NB4 (cell line): ENCODE results near the gene CLSTN2.

Experiments
- POLR2A ChIP-seq: IDR thresholded peaks from 2 replicates; pipeline ENCODE4 v1.6.1; 2011; ENCODE audit warnings: mild to moderate bottlenecking; ENCODE audit not compliant: insufficient read length; ENCODE audit errors: extremely low read depth
- TF ChIP-seq, protein P1 (sequence below): IDR thresholded peaks from one replicate; pipeline ENCODE4 v1.5.1; 2012; ENCODE audit warnings: low read depth, low read length

DNA sequence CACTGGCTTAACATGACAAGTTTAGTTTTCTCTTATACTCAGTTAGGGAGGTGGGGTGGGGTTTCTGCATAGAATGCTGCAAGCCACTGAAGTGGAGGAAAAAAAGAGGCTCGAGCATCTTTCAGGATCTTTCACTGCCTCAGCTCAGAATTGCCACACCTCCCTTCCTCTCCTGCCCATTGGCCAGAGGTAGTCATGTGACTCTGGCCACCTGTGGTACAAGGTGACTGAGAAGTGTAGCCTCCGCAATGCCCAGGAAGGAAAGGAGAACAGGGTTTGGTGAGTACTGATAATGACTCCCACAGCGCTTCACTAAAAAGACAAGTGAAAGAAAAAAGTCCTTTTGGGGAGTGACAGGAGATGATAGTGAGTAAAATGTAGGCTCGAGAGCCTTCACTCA is 618.6 kb downstream of the CLSTN2 start:
- TF ChIP-seq, protein P1, sequence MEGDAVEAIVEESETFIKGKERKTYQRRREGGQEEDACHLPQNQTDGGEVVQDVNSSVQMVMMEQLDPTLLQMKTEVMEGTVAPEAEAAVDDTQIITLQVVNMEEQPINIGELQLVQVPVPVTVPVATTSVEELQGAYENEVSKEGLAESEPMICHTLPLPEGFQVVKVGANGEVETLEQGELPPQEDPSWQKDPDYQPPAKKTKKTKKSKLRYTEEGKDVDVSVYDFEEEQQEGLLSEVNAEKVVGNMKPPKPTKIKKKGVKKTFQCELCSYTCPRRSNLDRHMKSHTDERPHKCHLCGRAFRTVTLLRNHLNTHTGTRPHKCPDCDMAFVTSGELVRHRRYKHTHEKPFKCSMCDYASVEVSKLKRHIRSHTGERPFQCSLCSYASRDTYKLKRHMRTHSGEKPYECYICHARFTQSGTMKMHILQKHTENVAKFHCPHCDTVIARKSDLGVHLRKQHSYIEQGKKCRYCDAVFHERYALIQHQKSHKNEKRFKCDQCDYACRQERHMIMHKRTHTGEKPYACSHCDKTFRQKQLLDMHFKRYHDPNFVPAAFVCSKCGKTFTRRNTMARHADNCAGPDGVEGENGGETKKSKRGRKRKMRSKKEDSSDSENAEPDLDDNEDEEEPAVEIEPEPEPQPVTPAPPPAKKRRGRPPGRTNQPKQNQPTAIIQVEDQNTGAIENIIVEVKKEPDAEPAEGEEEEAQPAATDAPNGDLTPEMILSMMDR, result no peak
- no peak for TF ChIP-seq POLR2A
